Ovary (tissue), 3 donors: ENCODE results near the gene UBN2.
"Not testable (repeated sequence)": the region's sequence is repeated elsewhere in the genome, so short reads cannot be mapped to it uniquely, and the experiment has no call there.

Experiments
- POLR2A ChIP-seq: fragments of 450-650 bp; IDR thresholded peaks from one replicate; pipeline ENCODE4 v1.6.1; 2017; ENCODE audit warnings: antibody characterized with exemption, mild to moderate bottlenecking, moderate library complexity
- TF ChIP-seq, protein P1 (sequence below), 3 donors: fragments of 450-650 bp in 2 of 3; fragments of 200-600 bp in 1 of 3; IDR thresholded peaks; one replicate each; pipeline versions ENCODE4 v1.5.1 to v1.8.0; 2016 to 2022; ENCODE audit warnings: antibody characterized with exemption in 3 of 3, mild to moderate bottlenecking in 1 of 3
- donor health status: DM: no; HTN: no; CAD: no.

DNA sequence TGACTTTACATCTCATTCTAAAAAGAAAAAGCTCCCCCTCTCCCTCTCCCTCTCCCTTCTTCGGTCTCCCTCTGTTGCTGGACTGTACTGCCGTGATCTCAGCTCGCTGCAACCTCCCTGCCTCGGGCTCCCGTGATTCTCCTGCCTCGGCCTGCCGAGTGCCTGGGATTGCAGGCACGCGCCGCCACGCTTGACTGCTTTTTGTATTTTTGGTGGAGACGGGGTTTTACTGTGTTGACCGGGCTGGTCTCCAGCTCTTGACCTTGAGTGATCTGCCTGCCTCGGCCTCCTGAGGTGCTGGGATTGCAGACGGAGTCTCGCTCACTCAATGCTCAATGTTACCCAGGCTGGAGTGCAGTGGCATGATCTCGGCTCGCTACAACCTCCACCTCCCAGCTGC lies 6.2 kb upstream of the UBN2 start:
- TF ChIP-seq, protein P1, sequence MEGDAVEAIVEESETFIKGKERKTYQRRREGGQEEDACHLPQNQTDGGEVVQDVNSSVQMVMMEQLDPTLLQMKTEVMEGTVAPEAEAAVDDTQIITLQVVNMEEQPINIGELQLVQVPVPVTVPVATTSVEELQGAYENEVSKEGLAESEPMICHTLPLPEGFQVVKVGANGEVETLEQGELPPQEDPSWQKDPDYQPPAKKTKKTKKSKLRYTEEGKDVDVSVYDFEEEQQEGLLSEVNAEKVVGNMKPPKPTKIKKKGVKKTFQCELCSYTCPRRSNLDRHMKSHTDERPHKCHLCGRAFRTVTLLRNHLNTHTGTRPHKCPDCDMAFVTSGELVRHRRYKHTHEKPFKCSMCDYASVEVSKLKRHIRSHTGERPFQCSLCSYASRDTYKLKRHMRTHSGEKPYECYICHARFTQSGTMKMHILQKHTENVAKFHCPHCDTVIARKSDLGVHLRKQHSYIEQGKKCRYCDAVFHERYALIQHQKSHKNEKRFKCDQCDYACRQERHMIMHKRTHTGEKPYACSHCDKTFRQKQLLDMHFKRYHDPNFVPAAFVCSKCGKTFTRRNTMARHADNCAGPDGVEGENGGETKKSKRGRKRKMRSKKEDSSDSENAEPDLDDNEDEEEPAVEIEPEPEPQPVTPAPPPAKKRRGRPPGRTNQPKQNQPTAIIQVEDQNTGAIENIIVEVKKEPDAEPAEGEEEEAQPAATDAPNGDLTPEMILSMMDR (IDR thresholded peaks at IDR 0.05), result not testable (repeated sequence)
- TF ChIP-seq POLR2A, result not testable (repeated sequence)
